GM19328 (cell line): ENCODE measurements around the gene PGAP2.
"Not testable (repeated sequence)": the region's sequence is repeated elsewhere in the genome, so short reads cannot be mapped to it uniquely, and the experiment has no call there.

Source experiments
- ATAC-seq: cut with Tn5 transposase; IDR thresholded peaks from one replicate; pipeline ENCODE4 v1.9.1; 2021; ENCODE audit warnings: mild to moderate bottlenecking, moderate library complexity; ENCODE audit not compliant: unreplicated experiment

The PGAP2 gene

DNA sequence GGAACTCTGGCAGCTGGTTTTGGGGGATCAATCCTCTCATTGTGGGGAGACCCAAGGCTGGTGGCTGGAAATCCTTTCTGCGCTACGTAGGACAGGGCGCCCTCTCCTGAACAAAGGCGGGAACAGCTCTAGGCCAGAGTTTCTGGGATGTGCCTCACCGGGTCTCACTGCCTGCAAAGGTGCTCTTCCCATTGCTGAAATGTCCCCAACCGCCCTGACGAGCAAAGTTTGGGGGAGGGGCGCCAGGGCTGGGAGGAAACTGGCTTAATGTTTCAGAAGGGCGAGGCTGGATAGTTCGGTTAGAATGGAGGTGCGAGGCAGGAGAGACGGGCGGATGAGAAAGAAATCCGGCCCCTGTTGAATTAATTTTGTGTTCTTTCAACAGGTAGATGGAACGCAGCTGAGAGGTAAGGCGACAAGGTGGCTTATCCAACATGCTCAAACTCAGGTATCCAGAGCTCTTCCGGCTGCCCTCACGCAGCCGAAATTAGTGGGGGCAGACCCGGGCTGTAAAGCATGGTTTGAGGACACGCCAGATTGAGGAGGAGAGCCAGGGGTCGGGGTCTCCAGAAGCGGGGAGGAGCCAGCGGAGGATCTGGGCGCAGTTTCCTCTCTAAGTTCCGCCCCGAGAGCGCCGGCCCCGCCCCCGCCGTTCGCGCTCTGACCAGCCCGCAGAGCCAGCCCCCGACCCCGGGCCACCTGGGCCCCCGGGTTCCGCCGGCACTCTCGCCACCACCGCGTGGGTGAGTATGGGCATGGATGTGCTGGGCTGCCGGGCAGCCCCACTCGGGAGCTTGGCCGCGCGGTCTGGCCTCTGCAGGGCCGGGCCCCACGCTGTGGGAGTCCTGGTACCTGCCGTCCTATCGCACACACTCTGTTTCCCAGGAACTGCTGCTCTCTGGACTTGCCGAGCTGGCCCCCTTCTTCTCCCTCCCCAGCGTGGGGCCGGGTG lies at the start of gene PGAP2:
PGAP2 (plus strand) TSS at position 652 of the 952 bp plus-strand sequence. CDS start 2,700 bp downstream, outside the sequence.
- ATAC-seq: peak; percentile 59

DNA sequence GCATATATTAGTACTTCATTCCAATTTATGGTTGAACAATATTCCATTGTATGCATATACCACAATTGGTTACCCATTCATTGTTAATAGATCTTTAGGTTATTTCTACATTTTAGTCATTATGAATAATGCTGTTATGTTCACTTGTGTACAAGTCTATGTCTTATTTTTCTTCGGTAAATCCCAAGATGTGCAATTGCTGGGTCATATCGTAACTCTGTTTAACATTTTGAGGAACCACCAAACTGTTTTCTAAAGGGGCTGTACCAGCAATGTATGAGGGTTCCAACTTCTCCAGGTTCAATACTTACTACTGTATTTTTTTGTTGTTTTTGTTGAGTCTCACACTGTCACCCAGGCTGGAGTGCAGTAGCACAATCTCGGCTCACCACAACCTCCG lies 44.1 kb upstream of the PGAP2 start:
- ATAC-seq: no peak

DNA sequence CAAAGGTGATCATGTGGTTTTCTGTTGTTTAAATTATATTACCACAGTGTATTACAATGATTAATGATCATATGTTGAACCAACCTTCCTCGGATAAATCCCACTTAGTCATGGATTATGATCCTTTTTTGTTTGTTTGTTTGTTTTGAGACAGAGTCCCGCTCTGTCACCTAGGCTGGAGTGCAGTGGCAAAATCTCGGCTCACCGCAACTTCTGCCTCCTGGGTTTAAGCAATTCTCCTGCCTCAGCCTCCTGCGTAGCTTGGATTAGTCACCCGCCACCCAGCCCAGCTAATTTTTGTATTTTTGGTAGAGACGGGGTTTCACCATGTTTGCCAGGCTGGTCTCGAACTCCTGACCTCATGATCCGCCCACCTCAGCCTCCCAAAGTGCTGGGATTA lies 41.5 kb upstream of the PGAP2 start:
- not testable (repeated sequence) for ATAC-seq

DNA sequence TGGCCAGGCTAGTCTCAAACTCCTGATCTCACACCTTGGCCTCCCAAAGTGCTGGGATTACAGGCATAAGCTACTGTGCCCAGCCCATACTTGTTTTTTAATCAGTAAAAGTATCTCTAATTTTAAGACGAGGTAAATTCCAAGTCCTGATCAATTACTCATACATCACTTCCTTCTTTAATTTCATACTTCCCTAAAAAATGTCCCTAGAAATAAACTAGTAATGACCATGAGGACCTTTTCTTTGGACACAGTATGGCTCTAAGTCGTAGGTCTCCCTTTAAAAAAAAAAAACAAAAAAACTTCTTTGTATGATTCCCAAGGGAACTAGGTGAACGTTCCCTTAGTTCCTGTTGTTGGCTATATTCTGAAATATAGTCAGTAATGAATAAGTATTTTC lies 40.8 kb upstream of the PGAP2 start:
- ATAC-seq: no peak

DNA sequence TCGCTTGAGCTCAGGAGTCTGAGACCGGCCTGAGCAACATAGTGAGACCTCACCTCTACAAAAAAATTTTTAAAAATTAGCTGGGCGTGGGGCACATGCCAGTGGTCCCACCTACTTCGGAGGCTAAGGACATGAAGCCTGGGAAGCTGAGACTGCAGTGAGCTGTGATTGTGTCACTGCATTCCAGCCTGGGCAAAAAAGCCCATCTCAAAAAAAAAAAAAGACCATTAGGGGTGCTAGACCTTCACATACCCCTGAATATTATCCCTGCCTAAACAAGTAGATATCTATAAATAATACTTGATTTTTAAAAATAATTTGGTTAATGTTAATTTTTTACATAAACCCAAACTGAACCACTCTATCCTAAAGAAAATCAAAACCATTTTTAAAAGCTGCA lies 35.2 kb upstream of the PGAP2 start:
- no peak for ATAC-seq

DNA sequence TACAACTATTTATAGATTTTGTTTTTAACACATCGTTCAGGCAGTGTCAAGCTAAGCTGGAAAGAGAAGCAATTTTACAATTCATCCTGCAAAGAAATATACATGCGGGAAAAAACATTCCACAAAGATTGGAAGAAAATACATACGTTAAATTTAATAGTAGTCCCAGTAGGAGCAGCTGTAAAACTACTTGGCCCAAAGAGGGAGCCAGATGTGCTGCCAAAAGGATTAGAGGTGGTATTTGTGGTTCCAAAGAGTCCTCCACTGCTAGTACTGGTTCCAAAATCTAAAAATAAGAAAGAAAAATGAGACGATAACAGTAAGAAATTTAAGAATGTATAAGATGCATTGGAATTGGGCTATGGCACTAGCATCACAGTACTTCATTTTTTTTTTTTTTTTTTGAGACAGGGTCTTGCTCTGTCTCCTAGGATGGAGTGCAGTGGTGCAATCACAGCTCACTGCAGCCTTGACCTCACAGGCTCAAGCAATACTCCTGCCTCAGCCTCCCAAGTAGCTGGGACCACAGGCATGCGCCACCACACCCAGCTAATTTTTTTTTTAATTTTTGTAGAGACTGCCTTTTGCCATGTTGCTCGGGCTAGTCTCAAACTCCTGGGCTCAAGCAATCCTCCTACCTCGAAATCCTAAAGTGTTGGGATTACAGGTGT lies 32.5 kb upstream of the PGAP2 start:
- ATAC-seq: no peak

DNA sequence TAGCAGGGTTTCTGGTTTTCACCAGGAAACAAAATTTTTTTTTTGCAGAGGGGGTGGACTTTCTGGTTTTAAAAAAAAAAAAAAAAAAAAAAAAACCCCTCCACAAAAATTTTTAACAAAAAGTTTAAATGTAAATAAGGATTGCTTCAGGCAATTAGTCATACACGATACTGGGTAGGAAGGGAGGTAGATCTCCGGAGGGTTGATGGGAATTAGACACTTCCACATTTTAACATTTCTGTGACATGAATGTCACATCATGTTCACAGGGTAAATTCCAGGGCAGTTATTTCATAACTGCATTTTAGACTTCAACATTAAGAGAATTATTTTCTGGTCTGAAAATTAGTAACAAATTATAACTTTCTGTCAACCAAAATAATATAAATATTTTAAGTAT lies 26.9 kb upstream of the PGAP2 start:
- ATAC-seq: no peak

DNA sequence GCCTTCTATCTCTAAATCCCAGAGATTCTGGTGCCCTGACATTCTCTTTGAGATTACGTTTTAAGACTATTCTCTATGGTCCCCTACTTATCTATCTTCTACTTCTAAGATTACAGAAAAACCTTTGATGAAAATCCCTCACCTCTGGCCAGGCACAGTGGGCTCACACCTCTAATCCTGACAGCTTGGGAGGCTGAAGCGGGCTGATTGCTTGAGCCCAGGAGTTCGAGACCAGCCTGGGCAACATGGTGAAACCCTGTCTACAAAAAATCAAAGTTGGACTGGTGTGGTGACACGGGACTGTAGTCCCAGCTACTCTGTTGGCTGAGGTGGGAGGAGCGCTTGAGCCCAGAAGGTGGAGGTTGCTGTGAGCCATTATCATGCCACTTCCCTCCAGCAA lies 25.4 kb upstream of the PGAP2 start:
- no peak for ATAC-seq

DNA sequence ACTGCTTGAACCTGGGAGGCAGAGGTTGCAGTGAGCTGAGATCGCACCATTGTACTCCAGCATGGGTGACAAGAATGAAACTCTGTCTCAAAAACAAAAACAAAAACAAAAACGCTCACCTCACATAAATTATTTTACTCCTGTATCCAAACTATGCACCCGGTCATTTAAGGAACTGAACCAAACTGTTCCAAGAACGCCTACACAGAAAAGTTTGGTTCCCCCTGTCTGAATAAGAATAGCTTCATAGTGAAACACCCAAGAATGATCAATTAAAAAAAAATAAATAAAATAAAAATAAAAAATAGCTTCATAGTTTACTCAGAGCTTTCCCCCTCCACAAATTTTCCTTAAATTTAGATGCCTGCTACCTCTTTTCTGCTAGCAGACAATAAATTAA lies 24.7 kb upstream of the PGAP2 start:
- no peak for ATAC-seq

DNA sequence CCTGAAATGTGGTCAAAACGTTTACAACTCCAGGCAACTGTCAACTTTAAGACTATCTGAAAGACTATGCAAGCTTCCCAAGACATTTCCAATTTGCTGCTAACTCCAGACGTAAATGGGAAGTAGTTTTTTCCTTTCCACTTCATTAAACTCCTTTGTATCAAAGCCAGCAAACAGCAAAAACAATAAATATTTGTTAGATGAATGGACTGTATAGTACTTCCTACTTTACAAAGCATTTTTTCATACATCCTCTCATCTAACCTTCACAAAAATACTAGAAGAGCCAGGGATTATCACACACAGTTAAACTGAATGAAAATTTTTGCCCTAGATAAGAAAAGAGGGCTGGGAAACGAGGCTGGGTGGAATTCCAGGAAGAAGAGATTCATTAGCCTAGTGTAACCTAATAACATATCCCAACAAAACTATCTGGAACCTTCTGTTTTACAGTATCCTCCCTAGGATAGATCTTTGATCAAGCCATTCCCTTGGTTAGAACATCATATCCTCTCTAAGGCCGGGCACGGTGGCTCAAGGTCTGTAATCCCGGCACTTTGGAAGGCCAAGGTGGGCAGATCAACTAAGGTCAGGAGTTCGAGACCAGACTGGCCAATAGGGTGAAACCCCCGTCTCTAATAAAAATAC lies 21.5 kb upstream of the PGAP2 start:
- ATAC-seq: no peak

DNA sequence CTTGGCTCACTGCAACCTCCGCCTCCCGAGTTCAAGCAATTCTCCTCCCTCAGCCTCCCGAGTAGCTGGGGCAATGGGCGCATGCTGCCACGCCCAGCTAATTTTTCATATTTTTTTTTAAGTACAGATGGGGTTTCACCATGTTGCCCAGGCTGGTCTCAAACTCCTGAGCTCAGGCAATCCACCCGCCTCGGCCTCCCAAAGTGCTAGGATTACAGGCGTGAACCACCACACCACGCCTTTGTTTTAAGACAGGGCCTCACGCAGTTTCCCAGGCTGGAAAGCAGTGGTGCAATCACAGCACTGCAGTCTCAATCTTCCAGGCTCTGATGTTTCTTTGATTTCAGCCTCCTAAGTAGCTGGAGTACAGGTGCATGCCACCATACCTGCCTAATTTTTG lies 14.0 kb upstream of the PGAP2 start:
- ATAC-seq: not testable (repeated sequence)

DNA sequence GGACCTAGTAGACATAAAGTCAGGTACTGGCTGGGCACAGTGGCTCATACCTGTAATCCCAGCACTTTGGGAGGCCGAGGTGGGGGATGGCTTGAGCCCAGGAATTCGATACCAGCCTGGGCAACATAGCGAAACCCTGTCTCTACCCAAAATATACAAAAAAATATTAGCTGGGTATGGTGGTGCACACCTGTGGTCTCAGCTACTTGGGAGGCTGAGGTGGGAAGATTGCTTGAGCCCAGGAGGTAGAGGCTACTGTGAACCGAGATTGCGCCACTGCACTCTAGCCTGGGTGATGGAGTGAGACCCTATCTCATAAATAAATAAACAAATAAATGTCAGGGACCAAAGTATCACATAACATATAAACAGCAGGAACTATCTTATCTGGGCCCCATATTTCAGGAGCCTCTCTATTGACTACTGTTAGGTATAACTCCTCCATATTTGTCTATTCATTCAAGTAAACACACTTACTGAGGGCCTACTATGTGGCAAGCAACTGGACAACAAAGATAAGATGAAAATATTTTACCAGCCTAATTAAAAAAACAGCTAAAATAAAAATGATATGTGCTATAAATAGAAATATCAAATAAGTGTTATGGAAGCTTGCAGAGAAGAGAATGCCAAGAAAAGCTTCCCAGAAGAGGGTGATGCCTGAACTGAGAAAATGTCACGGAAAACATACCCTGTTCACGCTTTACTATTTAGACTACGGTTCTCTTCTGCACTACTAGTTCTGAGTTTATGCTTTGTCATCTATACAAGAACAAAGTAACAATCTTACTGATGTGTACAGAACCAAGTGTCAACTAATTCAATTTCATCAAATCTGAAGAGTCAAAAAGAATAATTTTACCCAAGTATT lies 13.0 kb upstream of the PGAP2 start:
- no peak for ATAC-seq

DNA sequence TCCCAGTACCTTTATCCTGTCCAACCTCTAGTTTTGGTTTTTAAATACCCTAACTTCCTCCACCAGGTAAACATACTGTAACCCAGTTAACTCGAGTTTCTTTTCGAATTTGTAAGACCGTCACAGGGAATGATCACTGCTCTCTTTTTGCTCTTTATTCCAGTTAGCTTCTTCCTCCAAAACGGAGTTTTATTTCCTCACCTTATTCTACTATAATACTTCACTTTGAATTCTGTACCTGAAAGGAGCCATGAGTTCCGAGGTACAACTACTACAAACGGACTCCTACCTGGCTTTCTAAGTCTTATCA lies 12.4 kb upstream of the PGAP2 start:
- ATAC-seq: no peak

DNA sequence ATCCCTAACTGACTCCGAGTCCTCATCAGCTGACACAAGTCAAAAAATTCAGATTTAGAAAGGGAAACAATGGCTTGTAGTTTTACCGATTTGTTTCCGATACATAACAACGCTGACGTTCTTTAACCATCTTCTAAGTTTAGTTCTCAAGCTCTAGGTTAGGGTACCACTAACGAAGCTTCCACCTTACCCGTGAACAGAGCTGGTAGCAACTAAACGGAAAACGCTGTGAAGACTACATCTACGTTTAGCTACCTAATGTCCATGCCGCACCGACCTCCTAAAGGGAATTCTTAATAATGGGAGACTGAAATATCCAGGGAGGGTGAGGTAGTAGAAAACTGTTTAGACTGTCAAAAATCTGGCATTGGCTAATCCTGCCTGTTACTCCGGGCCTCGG lies 12.0 kb upstream of the PGAP2 start:
- ATAC-seq: no peak

DNA sequence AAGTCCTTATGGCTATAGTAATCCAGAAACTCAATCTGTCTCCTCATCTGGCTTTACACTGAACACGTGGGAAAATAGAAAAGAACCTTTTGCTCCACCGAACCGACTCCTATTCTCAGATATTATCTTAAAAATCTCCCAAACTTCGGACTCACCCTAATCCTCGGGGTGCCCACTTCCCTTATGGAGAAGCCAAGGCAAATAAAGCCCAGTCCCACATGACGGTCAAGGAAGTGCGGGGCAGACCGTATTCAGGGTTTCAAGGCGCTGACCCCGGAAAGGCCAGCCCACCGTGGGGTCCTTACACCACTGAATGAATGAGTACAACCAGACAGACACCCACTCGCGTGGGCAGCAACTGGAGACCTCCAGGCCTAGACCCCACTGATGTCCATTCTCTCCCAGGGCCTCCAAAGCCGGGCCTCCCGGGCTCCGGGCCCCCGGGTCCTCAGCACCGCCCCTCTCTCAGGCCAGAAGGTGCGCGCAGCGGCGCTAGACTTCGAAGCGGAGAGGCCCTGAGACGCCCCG lies 11.5 kb upstream of the PGAP2 start:
- ATAC-seq: peak; percentile 33

DNA sequence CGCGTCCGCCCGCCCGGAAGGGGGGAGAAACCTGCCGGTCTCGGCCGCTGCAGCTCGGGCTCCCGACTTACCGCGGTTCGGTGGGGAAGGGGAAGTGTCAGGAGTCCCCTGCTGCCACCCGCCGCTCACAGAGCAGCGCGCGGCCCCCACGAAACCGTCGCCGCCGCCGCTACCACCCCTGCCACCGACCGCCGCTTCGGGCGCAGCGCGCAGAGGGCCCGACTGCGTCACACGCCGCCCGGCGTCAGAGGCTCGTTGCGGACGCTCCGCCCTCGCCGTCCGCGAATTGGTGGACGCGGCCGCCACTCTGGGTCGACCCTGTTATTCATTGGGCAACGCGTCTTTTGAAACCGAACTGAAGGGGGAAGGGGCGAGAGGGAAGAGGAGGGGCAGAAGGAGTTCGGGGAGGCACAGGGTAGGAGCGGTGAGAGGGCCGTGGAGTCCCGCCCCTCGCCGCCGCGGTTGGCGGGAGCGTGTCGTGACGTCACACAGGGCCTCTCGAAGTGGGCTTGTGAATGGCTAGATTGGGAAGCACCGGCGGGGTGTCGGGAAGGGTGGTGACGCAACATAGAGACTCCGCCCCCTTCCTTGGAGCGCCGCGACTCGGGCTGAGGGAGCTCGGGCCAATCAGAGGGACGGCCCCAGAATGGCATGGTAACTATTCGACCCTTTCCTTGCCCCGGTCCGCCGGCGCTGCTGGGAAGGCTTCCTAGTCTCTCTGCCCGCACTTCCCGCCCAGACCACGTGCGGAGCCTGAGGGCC lies 10.8 kb upstream of the PGAP2 start, which contains the start of gene NUP98:
NUP98 (minus strand) TSS at position 226 of the 762 bp plus-strand sequence. CDS start 15,437 bp downstream, outside the sequence.
- peak; percentile 96 for ATAC-seq

DNA sequence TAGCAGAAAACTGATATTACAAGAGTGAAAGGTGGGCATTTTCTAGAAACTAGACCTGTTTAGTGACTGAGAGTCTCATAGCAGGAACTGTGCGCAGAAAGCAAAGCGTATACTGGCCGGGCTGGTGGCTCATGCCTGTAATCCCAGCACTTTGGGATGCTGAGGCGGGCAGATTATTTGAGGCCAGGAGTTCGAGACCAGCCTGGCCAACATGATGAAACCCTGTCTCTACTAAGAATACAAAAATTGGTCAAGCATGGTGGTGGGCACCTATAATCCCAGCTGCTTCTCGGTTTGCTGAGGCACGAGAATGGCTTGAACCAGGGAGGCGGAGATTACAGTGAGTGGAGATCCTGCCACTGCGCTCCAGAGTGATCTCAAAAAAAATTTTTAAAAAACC lies 9.2 kb upstream of the PGAP2 start:
- ATAC-seq: no peak

DNA sequence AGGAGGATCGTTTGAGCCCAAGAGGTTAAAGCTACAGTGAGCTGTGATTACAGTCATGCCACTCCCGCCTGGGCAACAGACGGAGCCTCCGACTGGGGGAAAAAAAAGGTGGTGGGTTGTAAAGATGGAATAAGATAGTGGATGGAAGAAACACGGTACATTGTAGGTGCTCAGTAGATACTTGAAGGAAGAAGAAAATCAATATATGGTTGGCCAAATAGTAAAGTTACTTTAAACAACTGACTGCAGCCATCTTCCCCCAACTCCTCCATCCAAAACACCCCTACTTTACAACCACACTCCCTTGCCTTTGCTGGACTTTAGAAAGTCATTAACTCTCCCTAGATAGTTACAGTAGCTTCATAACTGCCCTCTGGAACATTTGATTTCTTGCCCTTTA lies 8.5 kb upstream of the PGAP2 start:
- ATAC-seq: no peak

DNA sequence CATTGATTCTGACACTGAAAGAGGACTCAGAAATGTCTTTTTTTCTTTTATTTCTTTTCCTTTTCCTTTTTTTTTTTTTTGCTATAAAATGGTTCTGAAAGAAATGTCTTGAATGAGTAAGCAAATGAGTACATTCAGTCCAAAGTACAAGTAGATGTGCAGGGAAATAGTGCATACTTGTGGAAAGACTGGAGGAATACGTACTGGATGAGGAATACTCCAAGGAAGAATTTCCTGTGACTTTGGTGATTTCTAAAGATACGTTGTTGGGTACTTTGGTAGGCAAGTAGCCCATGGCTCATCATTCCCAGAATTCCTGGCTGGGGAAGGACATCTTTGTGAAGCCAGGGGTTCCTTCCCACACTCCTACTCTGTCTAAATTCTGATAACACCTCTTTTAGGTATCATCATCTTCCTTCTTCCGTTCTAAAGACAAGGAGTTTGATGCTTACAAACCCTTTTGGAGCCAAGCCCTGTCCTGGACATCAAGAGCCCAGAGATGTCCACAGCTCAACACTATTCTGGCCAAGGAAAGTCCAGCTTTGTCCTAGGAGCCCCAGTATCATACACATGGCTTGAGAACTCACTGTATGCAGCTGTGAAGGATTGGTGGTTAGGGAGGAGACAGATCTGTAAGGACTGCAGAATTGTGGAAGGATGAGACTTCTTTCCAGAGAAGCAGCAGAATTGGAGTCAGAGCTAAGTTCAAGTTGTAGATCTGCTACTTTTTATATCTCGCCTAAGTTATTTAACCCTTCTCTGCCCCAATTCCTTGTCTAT lies 6.2 kb upstream of the PGAP2 start:
- ATAC-seq: no peak
